Endothelial cell of umbilical vein (primary cell): ENCODE measurements around the gene DLGAP4.

Experiments
- EZH2 ChIP-seq: IDR thresholded peaks from 2 replicates; pipeline ENCODE4 v1.6.1; 2012; ENCODE audit warnings: borderline replicate concordance, low read depth, mild to moderate bottlenecking, moderate library complexity, low read length, inconsistent platforms; ENCODE audit not compliant: severe bottlenecking
- MYC ChIP-seq: IDR thresholded peaks from one replicate; pipeline ENCODE4 v1.6.1; 2011; ENCODE audit warnings: mild to moderate bottlenecking, low read depth, low read length
- POLR2A ChIP-seq: IDR thresholded peaks from 2 replicates; pipeline ENCODE4 v1.6.1; 2012; ENCODE audit warnings: low read depth, mild to moderate bottlenecking, control low read depth, low read length
- POLR2AphosphoS5 ChIP-seq: IDR thresholded peaks from 2 replicates; pipeline ENCODE4 v1.6.1; 2012; ENCODE audit warnings: low read depth, mild to moderate bottlenecking, control low read depth, low read length, moderate library complexity; ENCODE audit not compliant: insufficient read depth
- TF ChIP-seq, protein P1 (sequence below), 2 donors: IDR thresholded peaks; 1 replicate in 1 of 2; 2 replicates in 1 of 2; pipeline ENCODE4 v1.5.1; 2011; ENCODE audit warnings: low read length in 2 of 2, mild to moderate bottlenecking in 2 of 2, moderate library complexity in 2 of 2, control low read depth in 1 of 2, inconsistent platforms in 1 of 2, low read depth in 1 of 2; ENCODE audit not compliant: insufficient read depth in 1 of 2; ENCODE audit errors: extremely low read depth in 1 of 2

DNA sequence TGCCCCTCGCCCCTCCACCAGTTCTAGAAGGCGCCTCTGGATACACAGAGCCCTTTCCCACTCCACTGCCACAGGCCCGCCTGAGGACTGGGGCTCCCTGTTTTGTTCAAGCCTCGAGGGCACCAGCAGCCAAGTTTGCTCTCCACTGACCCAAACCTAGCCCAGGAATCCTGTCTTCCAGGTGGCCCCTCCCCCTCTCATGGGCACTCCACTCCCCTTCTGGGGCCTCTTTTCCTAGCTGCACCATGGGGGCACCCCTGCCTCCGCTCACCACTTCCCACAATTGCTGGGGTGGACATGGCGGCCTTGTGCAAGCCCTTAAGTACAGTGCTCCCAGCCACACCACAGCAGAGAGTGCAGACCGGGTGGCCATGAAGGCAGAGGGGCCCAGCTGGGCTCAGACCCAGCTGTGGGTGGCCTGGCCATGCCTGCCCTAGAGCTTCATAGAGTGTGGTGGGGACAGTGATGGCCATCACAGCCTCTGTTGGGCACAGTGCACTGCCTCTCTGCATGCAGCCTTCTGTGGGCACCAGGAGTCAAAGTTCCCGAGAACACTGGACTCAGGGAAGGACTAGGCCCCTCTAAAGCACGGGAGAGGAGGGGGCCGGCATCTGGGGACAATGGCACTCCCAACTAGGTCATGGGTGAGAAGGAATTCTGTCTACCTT, 236.5 kb downstream of the DLGAP4 start:
- TF ChIP-seq EZH2 = no peak
- TF ChIP-seq POLR2AphosphoS5 = no peak
- no peak for TF ChIP-seq MYC
- TF ChIP-seq, protein P1, sequence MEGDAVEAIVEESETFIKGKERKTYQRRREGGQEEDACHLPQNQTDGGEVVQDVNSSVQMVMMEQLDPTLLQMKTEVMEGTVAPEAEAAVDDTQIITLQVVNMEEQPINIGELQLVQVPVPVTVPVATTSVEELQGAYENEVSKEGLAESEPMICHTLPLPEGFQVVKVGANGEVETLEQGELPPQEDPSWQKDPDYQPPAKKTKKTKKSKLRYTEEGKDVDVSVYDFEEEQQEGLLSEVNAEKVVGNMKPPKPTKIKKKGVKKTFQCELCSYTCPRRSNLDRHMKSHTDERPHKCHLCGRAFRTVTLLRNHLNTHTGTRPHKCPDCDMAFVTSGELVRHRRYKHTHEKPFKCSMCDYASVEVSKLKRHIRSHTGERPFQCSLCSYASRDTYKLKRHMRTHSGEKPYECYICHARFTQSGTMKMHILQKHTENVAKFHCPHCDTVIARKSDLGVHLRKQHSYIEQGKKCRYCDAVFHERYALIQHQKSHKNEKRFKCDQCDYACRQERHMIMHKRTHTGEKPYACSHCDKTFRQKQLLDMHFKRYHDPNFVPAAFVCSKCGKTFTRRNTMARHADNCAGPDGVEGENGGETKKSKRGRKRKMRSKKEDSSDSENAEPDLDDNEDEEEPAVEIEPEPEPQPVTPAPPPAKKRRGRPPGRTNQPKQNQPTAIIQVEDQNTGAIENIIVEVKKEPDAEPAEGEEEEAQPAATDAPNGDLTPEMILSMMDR (IDR thresholded peaks at IDR 0.05; ENCODE audit: extremely low read depth in 1 of 2, insufficient read depth in 1 of 2, low read depth in 1 of 2, low read length in 2 of 2) = no peak
- TF ChIP-seq POLR2A = no peak
